ENCODE data around the gene TCF4. TPM values are rescaled to one million over a fixed set of nuclear protein-coding genes. Genes with fewer than 3 reads are reported as not detected.

TCF4 gene
- total RNA-seq, 1 donor from 2014 or later: 7.2 TPM

DNA sequence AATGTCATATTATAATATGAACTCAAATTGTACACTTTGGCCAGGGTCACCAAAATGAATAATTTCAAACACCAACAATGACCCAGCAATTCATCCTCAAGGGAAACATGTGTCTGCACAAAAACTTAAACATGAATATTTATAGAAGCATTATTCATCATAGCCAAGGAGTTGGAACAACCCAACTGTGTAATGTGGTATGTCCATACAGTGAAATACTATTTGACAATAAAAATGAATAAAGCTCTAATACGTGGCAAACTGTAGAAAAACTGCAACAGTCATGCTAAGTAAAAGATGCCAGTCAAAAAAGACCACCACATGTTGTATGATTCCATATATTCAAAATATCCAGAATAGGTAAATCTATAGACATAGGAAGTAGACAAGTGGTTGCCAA, 334.2 kb downstream of the TCF4 start:
- TF ChIP-seq, protein P1, sequence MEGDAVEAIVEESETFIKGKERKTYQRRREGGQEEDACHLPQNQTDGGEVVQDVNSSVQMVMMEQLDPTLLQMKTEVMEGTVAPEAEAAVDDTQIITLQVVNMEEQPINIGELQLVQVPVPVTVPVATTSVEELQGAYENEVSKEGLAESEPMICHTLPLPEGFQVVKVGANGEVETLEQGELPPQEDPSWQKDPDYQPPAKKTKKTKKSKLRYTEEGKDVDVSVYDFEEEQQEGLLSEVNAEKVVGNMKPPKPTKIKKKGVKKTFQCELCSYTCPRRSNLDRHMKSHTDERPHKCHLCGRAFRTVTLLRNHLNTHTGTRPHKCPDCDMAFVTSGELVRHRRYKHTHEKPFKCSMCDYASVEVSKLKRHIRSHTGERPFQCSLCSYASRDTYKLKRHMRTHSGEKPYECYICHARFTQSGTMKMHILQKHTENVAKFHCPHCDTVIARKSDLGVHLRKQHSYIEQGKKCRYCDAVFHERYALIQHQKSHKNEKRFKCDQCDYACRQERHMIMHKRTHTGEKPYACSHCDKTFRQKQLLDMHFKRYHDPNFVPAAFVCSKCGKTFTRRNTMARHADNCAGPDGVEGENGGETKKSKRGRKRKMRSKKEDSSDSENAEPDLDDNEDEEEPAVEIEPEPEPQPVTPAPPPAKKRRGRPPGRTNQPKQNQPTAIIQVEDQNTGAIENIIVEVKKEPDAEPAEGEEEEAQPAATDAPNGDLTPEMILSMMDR (conservative IDR thresholded peaks at IDR 0.05; ENCODE audit: low read depth, low read length): no peak
- DNase-seq (ENCODE audit: low read depth): no peak
- no peak overlapping the region for H3K4me3 ChIP-seq (ENCODE audit: low read depth, low read length)

DNA sequence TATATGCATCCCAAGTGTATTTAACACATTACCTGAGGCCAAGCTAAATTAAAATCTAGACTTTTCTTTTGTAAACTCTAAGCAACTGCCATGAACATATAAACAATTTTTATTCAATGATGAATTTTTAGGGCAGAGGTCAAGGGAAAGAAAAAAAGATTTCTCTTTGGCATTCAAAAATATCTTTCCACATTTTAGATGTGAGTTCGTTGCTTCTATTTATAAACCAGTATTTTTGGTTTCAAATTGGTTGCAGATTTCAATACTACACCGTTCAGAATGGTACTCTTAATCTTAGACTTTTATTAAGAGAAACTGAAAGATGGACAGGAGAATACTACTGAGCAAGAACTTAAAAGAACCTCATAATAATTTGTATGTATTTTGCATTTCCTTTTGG, 335.1 kb downstream of the TCF4 start:
- DNase-seq (ENCODE audit: low read depth): no peak
- TF ChIP-seq, protein P1 (conservative IDR thresholded peaks at IDR 0.05; ENCODE audit: low read depth, low read length): no peak
- no peak overlapping the region for H3K4me3 ChIP-seq (ENCODE audit: low read depth, low read length)

DNA sequence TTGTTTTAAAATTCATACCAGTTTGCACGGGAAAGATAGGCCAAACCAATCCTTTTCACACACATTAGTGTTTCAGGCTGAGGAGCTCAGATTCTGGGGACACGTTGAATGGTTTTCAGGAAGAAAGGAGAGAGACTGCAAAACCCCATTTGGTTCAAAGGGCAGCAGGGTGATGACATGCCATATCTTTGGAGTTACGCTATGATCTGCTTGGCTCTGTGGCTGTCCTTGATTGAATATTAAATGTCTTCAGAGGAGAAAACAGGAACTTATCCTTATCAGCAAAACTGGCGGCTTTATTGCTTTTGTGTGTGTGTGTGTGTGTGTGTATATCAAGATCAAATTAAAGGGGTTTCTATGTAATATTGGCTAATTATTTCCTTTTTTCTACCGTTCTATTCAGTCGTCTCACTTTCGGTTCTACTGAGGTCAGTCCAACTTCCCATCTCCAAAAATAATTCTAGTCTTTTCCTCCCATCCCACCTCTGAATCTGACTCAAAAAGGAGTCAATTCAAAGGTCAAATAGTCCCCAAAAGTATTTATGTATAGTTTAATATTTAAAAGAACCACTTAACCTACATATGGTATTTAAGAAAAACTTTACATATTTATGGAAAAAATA, 335.8 kb downstream of the TCF4 start:
- H3K4me3 ChIP-seq (ENCODE audit: low read depth, low read length): no peak overlapping the region
- TF ChIP-seq, protein P1 (conservative IDR thresholded peaks at IDR 0.05; ENCODE audit: low read depth, low read length): no peak
- no peak for DNase-seq (ENCODE audit: low read depth)

DNA sequence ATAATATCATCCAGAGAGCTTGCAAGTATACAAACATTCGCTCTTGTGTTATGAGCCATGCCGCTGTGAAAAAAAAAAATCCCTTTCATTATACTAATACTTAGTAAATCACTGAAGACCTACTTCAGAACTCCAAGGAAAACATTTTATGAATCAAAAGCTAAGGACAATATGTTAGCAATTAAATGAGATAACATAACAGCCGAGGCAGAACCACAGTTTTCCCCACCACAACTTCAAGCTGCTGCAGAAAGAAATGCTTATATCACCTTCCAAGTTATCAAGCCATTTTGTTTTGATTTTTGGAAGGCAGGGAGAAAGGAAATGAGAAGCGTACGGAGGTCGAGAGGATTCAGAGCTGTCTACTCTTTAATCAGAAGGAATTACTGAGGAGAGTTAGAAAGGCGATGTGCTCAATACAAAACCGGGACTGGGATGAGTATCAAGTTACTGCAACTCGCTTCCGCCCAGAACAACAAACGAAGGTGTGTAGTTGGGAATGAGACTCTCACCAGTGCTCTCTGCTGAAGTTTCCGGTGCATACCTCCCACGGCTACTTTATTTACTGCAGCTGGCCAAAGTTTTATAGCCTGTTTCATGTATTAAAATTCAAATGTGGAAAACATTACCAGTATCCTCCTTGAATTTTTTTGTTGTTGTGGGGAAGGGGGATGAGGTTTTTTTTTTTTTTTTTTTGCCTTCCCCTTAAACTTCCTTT, 336.6 kb downstream of the TCF4 start:
- DNase-seq (ENCODE audit: low read depth): no peak
- H3K4me3 ChIP-seq (ENCODE audit: low read depth, low read length): no peak overlapping the region
- TF ChIP-seq, protein P1 (conservative IDR thresholded peaks at IDR 0.05; ENCODE audit: low read depth, low read length): no peak

DNA sequence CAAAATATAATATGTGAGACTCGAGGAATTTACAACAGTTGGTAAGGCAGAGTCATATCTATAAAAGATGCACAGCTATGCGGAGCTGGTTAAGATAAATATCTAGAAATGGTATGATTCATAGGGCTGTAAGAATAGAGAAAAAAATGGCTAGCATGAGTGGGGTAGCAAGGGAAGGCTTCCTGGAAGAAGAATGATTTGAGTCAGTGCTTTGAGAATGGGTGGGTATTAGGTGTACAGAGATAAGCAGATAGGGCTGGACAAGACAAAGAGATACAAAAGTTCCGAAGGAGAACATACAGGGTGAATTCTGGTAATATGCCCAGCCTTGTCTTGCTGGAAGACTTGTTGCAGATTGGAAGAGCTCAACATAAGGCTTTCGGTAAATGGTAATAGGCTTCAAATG, 337.2 kb downstream of the TCF4 start:
- DNase-seq (ENCODE audit: low read depth): no peak
- TF ChIP-seq, protein P1 (conservative IDR thresholded peaks at IDR 0.05; ENCODE audit: low read depth, low read length): no peak
- no peak overlapping the region for H3K4me3 ChIP-seq (ENCODE audit: low read depth, low read length)

DNA sequence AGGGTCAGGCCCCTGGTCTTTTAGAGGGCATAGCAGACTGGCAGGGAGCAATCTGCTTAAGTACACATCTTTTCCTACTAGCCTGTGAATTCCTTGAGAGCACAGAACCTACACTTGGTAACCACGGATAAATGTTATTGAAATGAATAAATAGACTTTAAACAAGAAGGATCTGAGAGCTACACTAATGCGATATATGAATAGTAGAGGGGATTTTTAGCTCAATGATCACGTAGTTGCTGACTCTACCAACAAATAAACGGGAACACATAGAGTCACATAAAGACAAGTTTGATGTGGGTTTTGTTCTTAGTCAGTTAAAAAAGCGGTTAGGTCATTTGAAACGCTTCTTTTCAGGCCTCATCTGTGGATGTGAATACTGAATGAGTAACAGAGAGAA, 338.4 kb downstream of the TCF4 start:
- no peak overlapping the region for H3K4me3 ChIP-seq (ENCODE audit: low read depth, low read length)
- TF ChIP-seq, protein P1 (conservative IDR thresholded peaks at IDR 0.05; ENCODE audit: low read depth, low read length): no peak
- no peak for DNase-seq (ENCODE audit: low read depth)

DNA sequence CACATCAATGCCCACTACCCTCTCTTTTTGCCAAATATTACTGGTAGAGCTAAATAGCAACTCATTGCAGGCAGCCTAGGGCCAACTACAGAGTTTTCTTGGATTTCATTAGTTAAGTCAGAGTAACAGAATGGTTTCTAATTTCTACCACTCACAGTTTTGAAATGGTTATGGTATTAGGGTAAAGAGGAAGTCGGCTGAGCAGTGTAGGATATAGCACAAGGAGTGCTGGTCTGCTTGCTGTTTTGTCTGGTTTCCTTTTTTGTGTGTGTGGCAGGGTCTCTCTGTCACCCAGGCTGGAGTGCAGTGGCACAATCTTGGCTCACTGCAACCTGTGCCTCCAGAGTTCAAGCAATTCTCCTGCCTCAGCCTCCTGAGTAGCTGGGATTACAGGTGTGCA, 339.5 kb downstream of the TCF4 start:
- TF ChIP-seq, protein P1 (conservative IDR thresholded peaks at IDR 0.05; ENCODE audit: low read depth, low read length): no peak
- H3K4me3 ChIP-seq (ENCODE audit: low read depth, low read length): no peak overlapping the region
- no peak for DNase-seq (ENCODE audit: low read depth)

Data from epithelial cell of proximal tubule (primary cell).